HG02588 (cell line): ENCODE results near the gene POU3F4.

Experiments used
- ATAC-seq: cut with Tn5 transposase; IDR thresholded peaks from one replicate; pipeline ENCODE4 v1.9.1; 2021; ENCODE audit warnings: mild to moderate bottlenecking, moderate library complexity; ENCODE audit not compliant: unreplicated experiment

Gene POU3F4

GRCh38 chrX:83508006-83508405, at the start of gene POU3F4:
Gene POU3F4 (plus strand): TSS chrX:83508290. CDS start chrX:83508325, 35 bp downstream.
- no peak for ATAC-seq

- ATAC-seq = peak; percentile 54
These were observed 38.5 kb upstream of the POU3F4 start for GRCh38 chrX:83469551-83469950.

- no peak for ATAC-seq
These were observed 12.2 kb upstream of the POU3F4 start for GRCh38 chrX:83495898-83496297.

GRCh38 chrX:83501003-83501402, 7.1 kb upstream of the POU3F4 start:
- no peak for ATAC-seq

DNA sequence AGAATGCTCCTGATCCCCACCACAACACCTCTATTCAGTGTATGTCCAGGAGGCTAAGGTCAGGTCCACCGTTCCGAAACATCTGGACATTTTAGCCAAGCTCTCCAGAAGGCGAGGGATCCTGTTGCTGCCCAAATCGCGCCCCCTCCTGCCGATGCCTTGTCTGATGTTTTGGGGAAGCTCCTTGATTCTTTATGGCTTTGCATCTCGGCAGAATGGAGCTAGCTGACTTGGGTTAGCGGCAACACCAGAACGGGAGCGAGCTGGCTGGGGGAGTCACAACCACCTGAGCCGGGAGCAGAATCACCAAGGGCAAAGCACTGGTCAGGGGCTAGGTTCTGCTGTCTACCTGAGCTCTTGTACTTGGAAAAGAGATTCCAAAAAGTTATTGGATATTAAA, 6.6 kb upstream of the POU3F4 start:
- no peak for ATAC-seq

DNA sequence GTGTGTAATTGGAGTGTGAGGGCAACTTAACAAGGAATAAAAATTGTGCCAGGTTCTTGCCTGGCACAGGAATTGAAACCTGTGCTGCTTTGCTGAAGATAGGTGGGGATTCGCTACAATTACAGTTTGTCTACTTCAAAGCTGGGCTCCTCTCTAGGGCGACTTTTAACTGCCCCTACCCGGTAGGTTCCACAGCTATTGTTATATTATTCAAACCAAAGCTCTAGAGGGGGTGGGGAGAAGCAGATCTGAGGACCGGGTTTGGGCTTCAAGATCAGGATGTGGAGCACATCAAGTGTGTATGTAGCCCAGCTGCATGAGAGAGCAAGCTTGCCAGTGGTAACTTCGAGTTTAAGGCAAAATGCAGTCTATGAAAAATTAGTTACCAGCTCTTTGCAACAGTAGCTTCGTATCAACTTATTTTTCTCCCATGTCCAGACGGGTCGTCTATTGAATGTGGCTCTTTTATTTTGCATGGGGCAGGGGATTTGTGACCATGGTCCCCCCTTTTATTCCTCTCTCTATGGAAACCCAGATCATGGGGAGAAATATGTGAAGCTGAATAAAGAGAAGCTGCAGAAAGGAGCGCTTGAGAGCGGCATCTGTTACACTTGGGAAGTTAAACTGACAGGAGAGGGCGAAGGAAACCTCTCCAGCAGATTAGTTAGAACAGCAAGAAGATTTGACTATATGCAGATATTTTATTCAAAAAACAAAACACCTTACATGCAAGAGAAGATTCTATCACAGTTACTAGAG, 3.2 kb upstream of the POU3F4 start:
- ATAC-seq = no peak

- ATAC-seq = no peak
These were observed 600 bp downstream of the POU3F4 start for GRCh38 chrX:83508526-83509253.

- no peak for ATAC-seq
These were observed 1.2 kb downstream of the POU3F4 start for GRCh38 chrX:83509254-83509801.

DNA sequence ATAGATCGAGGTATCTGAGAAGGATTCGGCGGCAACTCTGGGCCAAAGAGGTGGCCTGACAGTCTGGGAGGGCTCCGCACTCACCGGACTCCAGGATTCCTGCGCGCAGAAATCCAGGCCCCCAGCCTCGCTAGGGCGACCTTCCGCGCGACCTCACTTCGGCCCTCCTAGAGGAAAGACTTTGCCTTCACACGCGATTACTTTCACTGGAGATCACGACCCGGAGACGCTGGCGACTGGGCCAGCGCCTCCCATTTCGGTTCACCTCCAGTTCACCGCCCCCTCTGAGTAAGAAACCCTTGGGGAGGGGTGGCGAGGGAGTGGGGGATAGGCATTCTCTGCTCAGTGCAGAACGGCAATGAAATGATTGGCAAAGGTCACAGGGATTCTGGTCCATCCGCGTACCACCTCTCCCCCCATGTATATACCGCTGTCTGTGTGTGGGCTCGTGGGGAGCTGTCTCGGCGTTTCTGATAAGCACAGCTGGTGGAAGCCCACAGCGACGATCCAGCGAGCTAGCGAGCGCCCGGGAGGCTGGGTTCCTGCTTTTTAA, 2.5 kb downstream of the POU3F4 start:
- ATAC-seq = no peak

DNA sequence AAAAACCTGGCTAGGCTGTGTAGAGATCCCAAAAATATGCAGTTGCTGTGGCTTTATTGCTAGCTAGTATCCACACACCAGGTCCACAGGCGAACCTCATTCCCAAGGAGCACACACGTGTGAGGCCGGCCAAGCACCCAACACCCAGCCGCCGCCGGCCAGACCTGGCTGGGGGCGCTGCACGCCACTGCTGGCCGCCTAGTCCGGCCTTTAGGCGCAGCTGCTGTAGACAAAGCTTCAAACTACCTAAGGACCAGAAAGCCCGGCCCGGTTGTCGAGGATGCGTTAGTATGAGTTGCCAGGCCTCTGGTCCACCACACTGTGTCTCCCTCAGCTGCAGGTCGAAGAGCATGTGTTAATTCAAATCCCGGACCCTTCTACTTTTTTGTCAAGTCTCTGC, 3.1 kb downstream of the POU3F4 start:
- no peak for ATAC-seq

DNA sequence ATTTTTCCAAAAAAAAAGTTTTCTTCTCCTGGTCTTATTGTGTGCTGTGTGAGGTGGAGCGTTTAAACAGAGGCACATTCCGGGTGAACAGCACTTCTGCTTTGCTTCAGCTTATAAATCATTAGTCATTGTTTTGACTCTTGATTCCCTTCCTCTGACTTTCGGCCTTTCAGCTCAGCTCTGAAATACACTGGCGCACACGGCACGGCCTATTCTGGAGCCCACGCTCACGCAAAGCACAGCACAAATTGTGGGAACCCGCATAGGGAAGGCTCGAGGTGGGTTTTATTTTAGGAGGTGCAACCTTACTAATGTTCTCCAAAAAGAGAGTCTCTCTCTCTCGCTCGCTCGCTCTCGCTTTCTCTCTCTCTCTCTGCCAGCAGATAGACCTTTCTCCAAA, 4.0 kb downstream of the POU3F4 start:
- no peak for ATAC-seq

GRCh38 chrX:83516597-83516996, 8.5 kb downstream of the POU3F4 start:
- no peak for ATAC-seq

DNA sequence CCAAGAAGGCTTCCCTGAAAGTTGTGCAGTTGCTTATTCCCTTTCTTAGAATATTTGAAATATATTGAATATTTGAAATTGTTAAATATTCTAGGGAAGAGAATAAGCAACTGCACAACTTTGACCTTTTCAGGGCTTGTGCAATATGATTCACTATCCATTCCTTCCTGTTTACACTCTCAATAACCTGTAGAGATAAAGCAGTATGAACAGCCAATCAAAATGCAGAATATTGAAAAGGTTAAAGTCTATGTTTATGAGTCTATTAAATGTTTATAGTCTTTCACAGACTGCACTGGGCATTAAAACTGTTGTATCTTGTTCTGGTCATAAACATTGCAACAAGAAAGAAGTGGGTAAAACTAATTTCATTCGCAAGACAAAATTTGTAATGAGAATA, 13.8 kb downstream of the POU3F4 start:
- no peak for ATAC-seq

- ATAC-seq = no peak
These were observed 21.9 kb downstream of the POU3F4 start for GRCh38 chrX:83529950-83530349.

DNA sequence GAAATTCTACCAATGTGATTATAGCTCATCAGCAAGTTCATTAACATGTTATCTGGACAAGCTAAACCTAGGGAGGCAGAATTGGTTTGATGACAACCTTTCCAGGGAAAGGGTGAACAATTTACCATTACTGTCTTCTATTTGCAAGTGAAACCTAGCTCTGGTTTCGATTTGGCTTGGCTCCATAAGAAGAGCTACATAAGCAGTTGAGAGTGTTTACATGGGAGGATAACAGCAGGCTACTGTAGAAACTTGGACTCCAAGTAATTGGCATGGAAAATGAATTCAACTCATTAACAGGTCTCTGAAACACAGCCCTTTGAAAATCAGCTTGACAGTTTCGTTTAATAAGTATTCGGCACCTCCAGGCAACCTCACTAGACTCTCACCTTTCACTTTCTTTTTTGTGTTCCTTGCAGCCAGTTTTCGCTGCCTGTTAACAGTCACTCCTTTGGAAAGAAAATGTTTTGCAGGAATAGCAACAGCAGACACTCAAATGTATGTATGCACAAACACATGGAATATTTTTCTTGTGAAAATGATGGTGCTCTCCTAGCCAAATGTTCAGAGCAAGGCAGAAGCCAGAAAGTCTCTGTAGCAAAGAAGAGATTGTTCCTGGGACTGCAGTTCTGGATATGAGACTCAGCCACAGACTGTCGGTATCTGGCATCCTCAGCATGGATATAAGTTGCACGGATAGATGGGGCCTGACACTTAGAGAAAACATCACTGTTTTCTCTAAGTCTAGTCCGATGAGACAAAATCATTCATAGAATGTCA, 27.5 kb downstream of the POU3F4 start:
- ATAC-seq = peak; percentile 68
